Gastroesophageal sphincter (tissue), 3 donors: ENCODE results near the gene PARP12.

ENCODE experiments used
- CTCF ChIP-seq, 4 experiments: fragments of 200-600 bp in 2 of 4; fragments of 450-650 bp in 2 of 4; sonication (generic) in 1 of 4; IDR thresholded peaks; one replicate each; pipeline ENCODE4 v1.5.1; 2017 to 2019; ENCODE audit warnings: antibody characterized with exemption in 4 of 4, mild to moderate bottlenecking in 2 of 4, moderate library complexity in 2 of 4
- EP300 ChIP-seq: sonication (generic); formaldehyde crosslinking; IDR thresholded peaks from one replicate; pipeline ENCODE4 v1.6.1; 2017; ENCODE audit warnings: antibody characterized with exemption, mild to moderate bottlenecking
- POLR2A ChIP-seq, 2 donors: fragments of 450-650 bp; IDR thresholded peaks; one replicate each; pipeline ENCODE4 v1.6.1; 2017; ENCODE audit warnings: antibody characterized with exemption in 2 of 2, mild to moderate bottlenecking in 2 of 2, moderate library complexity in 1 of 2

GRCh38 chr7:139994356-139994755 lies 68.4 kb downstream of the PARP12 start:
- no peak for TF ChIP-seq CTCF (IDR thresholded peaks at IDR 0.05)
- TF ChIP-seq POLR2A (IDR thresholded peaks at IDR 0.05) = no peak
- no peak for TF ChIP-seq EP300
